Measurements from ENCODE around the gene CHTOP. TPM values are rescaled to one million over a fixed set of nuclear protein-coding genes. Genes with fewer than 3 reads are reported as not detected.
"Not testable (repeated sequence)": the region's sequence is repeated elsewhere in the genome, so short reads cannot be mapped to it uniquely, and the experiment has no call there.

Gene CHTOP
- total RNA-seq, 1 experiment from 2014 or later, result 101 TPM

DNA sequence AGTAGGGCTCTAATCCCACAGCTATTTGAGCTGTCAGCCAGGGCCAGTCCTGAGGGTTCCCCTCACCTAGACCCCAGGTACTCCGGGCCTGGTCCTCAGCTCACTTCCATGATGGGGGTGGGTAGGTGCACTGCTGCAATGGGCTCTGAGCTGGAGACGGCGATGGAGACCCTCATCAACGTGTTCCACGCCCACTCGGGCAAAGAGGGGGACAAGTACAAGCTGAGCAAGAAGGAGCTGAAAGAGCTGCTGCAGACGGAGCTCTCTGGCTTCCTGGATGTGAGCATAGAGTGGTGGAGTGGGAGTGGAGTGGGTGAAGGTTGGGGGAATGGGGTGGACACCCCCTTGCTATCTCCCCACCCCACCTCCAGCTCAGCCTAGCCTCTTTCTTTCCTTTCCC is 3.5 kb upstream of the CHTOP start:
- DNase-seq (ENCODE audit: extremely low read depth, low read depth), result no peak

GRCh38 chr1:153631047-153632022 is 2.5 kb upstream of the CHTOP start:
- no peak for DNase-seq (ENCODE audit: extremely low read depth, low read depth)

GRCh38 chr1:153633161-153633753 is 609 bp upstream of the CHTOP start:
- no peak for DNase-seq (ENCODE audit: extremely low read depth, low read depth)

DNA sequence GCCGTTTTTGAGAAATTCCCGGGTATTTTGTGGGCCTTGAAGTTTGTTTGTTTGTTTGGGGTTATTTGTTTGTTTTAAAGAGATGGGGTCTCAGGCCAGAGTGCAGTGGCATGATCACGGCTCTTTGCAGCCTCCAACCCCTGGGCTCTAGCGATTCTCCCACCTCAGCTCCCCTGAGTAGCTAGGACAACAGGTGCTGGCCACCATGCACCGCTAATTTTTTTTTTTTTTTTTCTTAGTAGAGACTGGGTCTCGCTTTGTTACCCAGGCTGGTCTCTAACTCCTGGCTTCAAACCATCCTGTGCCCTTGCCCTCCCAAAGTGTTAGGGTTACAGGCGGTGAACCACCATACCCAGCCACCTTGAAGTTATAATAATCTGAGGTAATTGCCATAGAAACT is 2.0 kb downstream of the CHTOP start:
- no peak for DNase-seq (ENCODE audit: extremely low read depth, low read depth)

DNA sequence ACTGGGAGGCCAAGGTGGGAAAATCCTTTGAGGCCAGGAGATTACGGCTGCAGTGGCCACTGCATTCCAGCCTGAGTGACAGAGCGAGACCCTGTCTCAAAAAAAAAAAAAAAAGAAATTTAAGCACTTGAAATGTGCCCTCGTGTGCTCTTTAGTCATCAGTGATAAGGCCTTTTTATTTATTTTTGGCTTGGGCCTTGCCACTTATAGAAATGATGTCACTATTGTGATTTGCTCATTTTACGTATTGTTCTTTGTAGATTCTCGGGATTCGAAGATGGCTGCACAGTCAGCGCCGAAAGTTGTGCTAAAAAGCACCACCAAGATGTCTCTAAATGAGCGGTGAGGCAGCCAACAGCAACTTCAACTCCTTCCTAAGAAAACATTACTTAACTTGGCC is 2.4 kb downstream of the CHTOP start:
- no peak for DNase-seq (ENCODE audit: extremely low read depth, low read depth)

DNA sequence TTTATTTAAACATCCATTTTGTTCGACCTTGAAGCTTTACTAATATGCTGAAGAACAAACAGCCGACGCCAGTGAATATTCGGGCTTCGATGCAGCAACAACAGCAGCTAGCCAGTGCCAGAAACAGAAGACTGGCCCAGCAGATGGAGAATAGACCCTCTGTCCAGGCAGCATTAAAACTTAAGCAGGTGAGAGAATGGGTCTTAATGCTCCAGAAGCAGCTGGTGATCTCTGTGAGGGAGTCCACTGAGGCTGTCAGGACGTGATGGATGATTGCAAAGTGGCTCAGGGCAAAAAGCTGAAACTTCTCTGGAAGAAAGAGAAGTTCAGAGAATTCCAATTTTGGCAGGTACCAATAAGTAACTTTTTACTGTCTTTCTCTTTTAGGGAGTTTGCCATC is 4.4 kb downstream of the CHTOP start:
- DNase-seq (ENCODE audit: extremely low read depth, low read depth), result no peak

DNA sequence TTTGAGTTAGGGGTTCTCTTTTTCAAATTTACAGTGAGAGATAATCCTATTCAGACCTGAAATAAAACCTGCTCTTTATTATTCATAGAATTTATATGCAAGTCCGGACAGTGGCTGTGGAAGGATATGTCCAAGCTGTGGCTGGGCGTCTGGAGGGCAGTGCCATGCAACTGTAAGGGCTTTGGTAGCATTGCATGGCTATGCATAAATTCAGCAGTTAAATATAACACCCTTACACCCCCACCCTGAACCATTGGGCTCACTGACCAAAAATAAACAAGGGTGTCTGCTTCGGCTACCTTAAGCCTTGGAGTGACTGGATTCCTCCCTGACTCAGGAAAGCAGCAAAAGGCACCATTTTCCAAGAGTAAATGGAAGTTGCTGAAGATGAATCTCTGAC is 5.4 kb downstream of the CHTOP start:
- DNase-seq (ENCODE audit: extremely low read depth, low read depth), result no peak

DNA sequence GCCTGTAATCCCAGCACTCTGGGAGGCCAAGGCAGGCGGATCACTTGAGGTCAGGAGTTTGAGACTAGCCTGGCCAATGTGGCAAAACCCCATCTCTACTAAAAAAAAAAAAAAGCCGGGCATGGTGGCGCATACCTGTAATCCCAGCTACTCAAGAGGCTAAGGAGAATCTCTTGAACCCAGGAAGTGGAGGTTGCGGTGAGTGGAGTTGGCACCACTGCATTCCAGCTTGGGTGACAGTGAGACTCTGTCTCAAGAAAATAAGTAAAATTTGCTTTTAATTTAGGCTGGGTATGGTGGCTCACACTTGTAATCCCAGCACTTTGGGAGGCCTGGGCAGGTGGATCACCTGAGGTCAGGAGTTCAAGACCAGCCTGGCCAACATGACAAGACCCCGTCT is 6.3 kb downstream of the CHTOP start:
- DNase-seq (ENCODE audit: extremely low read depth, low read depth), result not testable (repeated sequence)

DNA sequence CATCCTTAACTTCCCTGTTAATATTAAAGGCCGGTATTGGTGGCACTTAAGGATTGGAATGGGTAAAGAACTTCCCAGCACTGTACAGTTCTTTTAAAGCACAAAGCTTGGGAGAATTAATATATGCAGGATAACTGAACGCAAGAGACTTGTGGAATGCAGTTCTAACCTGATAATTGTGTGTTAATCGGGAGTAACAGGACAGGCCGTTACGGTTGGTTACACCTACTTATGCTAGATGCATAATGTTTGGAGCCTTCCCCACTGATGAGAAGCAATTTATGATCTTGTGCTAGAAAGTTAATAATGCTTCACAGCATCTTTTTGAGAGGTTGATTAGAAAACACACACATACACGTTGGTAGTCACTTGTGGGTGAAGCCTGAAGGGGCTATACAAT is 7.0 kb downstream of the CHTOP start:
- DNase-seq (ENCODE audit: extremely low read depth, low read depth), result no peak

DNA sequence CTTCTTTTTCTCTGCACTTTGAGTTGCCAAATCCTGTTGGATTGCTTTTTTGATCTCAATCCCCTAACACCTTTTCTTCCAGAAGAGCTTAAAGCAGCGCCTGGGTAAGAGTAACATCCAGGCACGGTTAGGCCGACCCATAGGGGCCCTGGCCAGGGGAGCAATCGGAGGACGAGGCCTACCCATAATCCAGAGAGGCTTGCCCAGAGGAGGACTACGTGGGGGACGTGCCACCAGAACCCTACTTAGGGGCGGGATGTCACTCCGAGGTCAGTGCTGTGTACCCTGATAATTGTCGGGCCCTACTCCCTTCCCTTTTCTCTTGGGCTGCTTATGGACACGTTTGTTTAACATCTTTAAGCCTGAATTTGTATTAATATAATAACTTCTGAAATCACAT is 8.3 kb downstream of the CHTOP start:
- no peak for DNase-seq (ENCODE audit: extremely low read depth, low read depth)

DNA sequence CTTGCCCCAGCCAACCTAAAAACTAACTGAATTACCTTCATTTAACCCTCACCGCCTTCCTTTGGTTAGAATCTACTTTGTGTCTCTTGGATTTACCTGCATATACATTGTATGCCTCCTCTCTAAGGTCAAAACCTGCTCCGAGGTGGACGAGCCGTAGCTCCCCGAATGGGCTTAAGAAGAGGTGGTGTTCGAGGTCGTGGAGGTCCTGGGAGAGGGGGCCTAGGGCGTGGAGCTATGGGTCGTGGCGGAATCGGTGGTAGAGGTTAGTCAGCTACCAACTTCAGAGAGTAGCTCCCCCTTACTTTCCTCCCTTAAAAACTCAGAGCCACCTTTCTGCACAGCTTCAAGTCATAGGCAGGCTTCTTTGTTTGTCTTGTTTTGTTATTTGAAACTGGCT is 9.2 kb downstream of the CHTOP start:
- DNase-seq (ENCODE audit: extremely low read depth, low read depth), result no peak

DNA sequence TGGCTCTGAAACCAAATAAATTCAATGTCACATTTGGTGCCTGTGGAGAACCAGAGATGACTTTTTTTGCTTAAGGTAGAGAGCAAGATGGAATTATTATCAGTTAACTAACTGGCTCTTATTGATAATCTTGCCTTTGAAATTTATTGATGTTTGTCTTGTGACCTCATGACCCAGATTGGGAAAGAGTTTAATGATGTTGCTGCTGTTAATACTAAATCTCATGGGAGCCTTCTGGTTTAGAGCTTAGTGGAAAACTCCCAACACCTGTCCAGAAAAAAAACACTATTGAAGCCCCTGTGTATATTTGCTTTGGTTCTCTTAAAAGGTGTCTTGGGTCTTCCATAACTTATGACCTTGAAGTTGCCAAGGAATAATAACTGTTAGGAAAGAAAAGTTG is 9.9 kb downstream of the CHTOP start:
- no peak for DNase-seq (ENCODE audit: extremely low read depth, low read depth)

DNA sequence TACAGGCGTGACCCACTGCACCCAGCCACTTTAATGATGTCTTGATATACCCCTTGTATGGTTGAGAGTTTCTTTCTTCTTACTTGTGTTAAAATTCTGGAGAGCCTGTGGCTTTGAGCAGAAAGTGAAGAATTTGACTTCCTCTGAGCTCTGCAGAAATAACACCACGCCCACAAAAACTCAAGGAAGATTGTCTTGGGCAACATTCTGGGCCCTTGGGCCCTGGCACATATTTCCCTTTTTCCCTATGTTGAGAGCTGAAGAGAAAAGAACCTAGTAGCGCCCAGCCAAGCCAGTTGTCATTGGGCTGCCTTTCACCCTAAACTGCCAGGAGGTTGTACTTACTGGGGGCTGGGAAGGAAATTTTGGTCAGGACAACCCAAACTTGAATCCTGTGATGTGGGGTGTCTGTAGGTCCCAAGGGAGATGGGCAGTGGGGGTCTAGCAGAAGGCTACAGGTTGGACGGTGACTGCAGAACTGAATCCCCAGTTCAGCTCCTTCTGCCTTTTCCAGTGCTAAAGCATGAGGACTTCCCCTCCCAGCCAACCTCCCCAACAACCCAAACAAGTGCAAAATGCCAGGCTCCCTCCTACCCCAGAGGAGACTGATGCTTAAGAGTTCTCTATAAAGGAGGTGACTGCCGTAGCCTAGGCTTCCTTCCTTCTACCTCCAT is 12.9 kb downstream of the CHTOP start:
- no peak for DNase-seq (ENCODE audit: extremely low read depth, low read depth)

- no peak for DNase-seq (ENCODE audit: extremely low read depth, low read depth)
Measured at GRCh38 chr1:153647346-153647714, 13.5 kb downstream of the CHTOP start.

DNA sequence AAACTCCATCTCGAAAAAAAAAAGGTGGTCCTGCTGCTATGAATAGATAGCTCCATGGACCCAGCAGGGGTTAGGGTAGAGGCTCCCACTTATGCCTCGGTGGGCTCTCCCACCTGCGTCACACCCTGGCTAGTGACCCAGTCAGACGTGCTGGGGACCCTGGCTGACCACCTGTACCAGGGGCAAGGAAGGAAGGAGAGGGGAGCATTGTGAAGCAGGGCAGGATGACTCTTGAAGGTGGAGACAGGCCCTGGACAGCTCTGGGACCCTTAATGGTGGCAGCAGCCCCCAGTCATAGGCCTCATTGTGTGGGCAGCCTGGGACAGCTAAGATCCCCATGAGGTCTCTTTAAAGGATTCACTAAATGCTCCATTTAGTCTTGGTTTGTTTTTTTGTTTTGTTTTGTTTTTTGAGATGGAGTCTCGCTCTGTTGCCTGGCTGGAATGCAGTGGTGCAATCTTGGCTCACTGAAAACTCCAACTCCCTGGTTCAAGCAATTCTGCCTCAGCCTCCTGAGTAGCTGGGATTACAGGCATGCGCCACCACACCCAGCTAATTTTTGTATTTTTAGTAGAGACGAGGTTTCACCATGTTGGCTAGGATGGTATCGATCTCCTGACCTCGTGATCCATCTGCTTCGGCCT is 14.3 kb downstream of the CHTOP start:
- no peak for DNase-seq (ENCODE audit: extremely low read depth, low read depth)

DNA sequence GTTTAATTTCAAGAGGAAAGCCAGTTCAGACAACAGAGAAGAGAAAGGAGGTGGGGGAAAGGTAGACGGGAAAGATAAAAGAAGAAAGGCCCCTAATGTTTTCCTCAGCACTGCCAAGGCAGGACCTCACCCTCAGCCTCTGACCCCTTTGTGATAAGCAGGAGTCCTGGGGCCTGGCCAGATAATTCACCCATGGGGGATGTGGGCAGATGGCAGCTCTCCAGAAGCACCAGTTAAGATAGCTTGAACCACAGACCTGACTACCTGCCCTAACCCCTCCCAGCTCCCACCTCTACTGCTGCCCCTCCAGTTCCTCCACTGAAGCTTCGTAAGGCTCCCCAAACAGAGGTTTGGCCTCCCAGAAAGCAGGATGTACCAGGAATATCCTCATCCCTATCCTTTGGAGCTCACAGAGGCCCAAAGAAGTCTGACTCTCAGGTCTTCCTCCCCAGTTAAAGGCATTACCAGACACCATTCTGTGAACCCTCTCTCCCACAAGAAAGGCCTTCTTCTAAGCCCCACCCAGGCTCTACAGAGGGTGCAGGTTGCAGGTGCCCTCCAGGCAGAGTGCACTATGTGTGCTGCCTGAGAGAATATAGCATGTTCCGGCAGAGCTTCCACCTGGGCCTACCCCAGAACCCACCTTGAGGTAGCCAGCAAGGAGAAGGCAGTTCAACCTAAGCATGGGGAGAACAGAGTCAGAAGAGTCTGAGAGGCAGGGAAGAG is 15.4 kb downstream of the CHTOP start:
- no peak for DNase-seq (ENCODE audit: extremely low read depth, low read depth)

DNA sequence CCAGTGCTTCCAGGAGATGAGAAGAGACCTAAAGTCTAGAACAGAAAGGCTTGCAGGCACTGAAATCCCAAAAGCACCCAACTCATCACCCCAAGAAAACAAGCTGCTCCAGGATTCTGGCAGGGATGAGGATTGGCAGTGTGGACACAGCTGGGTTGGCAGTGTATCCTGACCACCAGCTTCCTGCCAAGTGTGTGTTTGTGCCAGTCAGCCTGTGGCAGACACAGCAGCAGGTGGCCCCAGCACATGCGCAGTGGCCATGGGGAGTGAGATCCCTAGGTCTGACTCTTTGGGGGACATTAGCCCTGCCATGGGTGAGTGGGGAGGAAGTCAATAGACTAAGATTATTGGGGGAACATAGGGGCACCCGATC is 16.0 kb downstream of the CHTOP start:
- no peak for DNase-seq (ENCODE audit: extremely low read depth, low read depth)

GRCh38 chr1:153651771-153652170 is 17.9 kb downstream of the CHTOP start:
- no peak for DNase-seq (ENCODE audit: extremely low read depth, low read depth)

- no peak for DNase-seq (ENCODE audit: extremely low read depth, low read depth)
Measured at GRCh38 chr1:153652805-153653500, 19.1 kb downstream of the CHTOP start.

DNA sequence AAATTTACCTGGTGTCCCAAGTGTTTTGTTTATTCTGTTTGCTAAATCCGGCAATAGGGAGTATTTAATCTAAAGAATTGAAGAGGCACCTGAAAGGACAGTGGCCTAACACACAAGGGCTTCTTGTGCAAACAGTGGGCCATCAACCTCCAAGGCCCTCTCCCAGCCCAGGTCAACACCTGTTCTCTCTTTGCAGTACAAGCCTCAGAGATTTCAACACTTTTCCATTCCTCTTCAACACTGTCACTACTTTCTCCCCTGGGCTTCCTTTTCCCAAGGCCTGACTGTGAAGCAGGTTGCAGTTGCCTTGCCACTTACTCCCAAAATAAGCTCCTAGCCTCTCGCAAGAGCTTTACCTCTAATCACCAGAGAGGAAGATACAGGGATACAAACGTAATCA is 21.5 kb downstream of the CHTOP start:
- DNase-seq (ENCODE audit: extremely low read depth, low read depth), result no peak

Data from NCI-H460 (cell line).